ENCODE measurements around the gene TRIM2. TPM values are rescaled to one million over a fixed set of nuclear protein-coding genes. Genes with fewer than 3 reads are reported as not detected.

The TRIM2 gene
- total and polyA plus RNA-seq, 10 of the 15 experiments (the other 5 are each of a cell fraction or from before 2014, with no cell fraction given) = 0.06 to 0.19 (median 0.15) TPM; not detected in 3

DNA sequence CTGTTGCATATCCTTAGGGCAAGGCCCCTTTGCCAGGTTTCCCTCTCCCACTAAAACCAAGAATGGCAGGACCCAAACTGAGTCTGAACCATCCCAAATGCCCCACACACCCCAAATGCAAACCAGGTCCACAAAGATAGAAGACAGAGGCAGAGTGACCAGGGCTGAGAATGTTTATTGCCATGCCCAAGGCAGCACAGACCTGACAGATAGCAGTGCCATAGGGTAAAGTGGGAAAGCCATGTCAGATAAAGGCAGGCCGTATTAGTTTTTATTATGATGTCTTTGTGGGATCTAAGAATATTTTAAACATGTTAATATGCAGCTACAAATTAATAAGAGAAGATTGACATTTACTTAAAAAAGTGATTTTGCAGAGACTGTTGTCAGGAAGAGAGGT lies 110.7 kb downstream of the TRIM2 start:
- H3K4me1 ChIP-seq (ENCODE audit: control insufficient read depth, insufficient read depth, low read length) = no peaks in the 10 kb centered on the region
- ChIA-PET RAD21 (ENCODE audit: unreplicated experiment) (no interaction called here), POLR2A (interaction anchor here (0.6 kb wide), 1 partner anchor 102 kb away, joined by 5 read pairs; no protein-coding TSS in a partner anchor), CTCF (interaction anchor here (1.0 kb wide), 1 partner anchor 231 kb away, joined by 3 read pairs; no protein-coding TSS in a partner anchor), SMC1A (ENCODE audit: uncharacterized antibody, unreplicated experiment) (interaction anchor here (1.2 kb wide), 1 partner anchor 334 kb away, joined by 4 read pairs; no protein-coding TSS in a partner anchor)
- no peaks in the 10 kb centered on the region for H3K27me3 ChIP-seq (replicated peaks in 1 of 2; ENCODE audit: control insufficient read depth in 2 of 2, insufficient read depth in 2 of 2, low read length in 1 of 2)
- BruUV-seq (replicated peaks) = no TSS peak
- in situ Hi-C loops (cut with MboI) (loop anchor here (5.0 kb wide), 1 partner anchor 168 kb away; no protein-coding TSS in a partner anchor), intact Hi-C loops (cut with micrococcal nuclease; ENCODE audit: unreplicated experiment) (loop anchor here (5.0 to 10.0 kb wide), 3 partner anchors 83 to 470 kb away; no protein-coding TSS in a partner anchor)
- no peaks in the 10 kb centered on the region for H4K20me1 ChIP-seq (ENCODE audit: control insufficient read depth, insufficient read depth)
- H3K36me3 ChIP-seq (ENCODE audit: control insufficient read depth in 2 of 2, insufficient read depth in 2 of 2, low read length in 1 of 2) = no peaks in the 10 kb centered on the region
- DNase-seq (ENCODE audit: low read depth, low spot score) (no peak), ATAC-seq (no peak), FAIRE-seq (no peak)
- H3K4me3 ChIP-seq = no peak overlapping the region
- no peak overlapping the region for H3K27ac ChIP-seq (ENCODE audit: control insufficient read depth, insufficient read depth)
- TF ChIP-seq HDAC2 (IDR thresholded peaks at IDR 0.05) (no peak), MYB (IDR thresholded peaks at IDR 0.05; ENCODE audit: borderline replicate concordance, low read depth, low read length) (no peak), CHD1 (IDR thresholded peaks at IDR 0.05; ENCODE audit: low read depth, low read length) (no peak), STAT3 (IDR thresholded peaks at IDR 0.05; ENCODE audit: low read depth, low read length) (no peak), ZNF24 (IDR thresholded peaks at IDR 0.05) (no peak), NR2F1 (conservative IDR thresholded peaks at IDR 0.05) (no peak), ZNF384 (IDR thresholded peaks at IDR 0.05; ENCODE audit: borderline replicate concordance, low read depth, low read length) (no peak), ZZZ3 (IDR thresholded peaks at IDR 0.05; ENCODE audit: control insufficient read depth, insufficient read length, low read depth) (no peak), RELA (IDR thresholded peaks at IDR 0.05; ENCODE audit: borderline replicate concordance, partially characterized antibody) (no peak), MXI1 (IDR thresholded peaks at IDR 0.05; ENCODE audit: low read depth, low read length) (no peak), TAF1 (IDR thresholded peaks at IDR 0.05; ENCODE audit: borderline replicate concordance, low read depth, low read length) (no peak), NFYB (IDR thresholded peaks at IDR 0.05; ENCODE audit: insufficient read depth, low read depth, low read length) (no peak), BACH1 (IDR thresholded peaks at IDR 0.05; ENCODE audit: borderline replicate concordance) (no peak), POLR2AphosphoS2 (IDR thresholded peaks at IDR 0.05; ENCODE audit: low read depth, low read length) (no peak), SMC3 (IDR thresholded peaks at IDR 0.05; ENCODE audit: borderline replicate concordance, low read length) (no peak)
- TF ChIP-seq, protein P1, sequence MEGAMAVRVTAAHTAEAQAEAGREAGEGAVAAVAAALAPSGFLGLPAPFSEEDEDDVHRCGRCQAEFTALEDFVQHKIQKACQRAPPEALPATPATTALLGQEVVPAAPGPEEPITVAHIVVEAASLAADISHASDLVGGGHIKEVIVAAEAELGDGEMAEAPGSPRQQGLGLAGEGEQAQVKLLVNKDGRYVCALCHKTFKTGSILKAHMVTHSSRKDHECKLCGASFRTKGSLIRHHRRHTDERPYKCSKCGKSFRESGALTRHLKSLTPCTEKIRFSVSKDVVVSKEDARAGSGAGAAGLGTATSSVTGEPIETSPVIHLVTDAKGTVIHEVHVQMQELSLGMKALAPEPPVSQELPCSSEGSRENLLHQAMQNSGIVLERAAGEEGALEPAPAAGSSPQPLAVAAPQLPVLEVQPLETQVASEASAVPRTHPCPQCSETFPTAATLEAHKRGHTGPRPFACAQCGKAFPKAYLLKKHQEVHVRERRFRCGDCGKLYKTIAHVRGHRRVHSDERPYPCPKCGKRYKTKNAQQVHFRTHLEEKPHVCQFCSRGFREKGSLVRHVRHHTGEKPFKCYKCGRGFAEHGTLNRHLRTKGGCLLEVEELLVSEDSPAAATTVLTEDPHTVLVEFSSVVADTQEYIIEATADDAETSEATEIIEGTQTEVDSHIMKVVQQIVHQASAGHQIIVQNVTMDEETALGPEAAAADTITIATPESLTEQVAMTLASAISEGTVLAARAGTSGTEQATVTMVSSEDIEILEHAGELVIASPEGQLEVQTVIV (IDR thresholded peaks at IDR 0.05; ENCODE audit: borderline replicate concordance, partially characterized antibody) = no peak
- TF ChIP-seq, protein P2, sequence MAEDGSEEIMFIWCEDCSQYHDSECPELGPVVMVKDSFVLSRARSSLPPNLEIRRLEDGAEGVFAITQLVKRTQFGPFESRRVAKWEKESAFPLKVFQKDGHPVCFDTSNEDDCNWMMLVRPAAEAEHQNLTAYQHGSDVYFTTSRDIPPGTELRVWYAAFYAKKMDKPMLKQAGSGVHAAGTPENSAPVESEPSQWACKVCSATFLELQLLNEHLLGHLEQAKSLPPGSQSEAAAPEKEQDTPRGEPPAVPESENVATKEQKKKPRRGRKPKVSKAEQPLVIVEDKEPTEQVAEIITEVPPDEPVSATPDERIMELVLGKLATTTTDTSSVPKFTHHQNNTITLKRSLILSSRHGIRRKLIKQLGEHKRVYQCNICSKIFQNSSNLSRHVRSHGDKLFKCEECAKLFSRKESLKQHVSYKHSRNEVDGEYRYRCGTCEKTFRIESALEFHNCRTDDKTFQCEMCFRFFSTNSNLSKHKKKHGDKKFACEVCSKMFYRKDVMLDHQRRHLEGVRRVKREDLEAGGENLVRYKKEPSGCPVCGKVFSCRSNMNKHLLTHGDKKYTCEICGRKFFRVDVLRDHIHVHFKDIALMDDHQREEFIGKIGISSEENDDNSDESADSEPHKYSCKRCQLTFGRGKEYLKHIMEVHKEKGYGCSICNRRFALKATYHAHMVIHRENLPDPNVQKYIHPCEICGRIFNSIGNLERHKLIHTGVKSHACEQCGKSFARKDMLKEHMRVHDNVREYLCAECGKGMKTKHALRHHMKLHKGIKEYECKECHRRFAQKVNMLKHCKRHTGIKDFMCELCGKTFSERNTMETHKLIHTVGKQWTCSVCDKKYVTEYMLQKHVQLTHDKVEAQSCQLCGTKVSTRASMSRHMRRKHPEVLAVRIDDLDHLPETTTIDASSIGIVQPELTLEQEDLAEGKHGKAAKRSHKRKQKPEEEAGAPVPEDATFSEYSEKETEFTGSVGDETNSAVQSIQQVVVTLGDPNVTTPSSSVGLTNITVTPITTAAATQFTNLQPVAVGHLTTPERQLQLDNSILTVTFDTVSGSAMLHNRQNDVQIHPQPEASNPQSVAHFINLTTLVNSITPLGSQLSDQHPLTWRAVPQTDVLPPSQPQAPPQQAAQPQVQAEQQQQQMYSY (CRISPR knock-in tag; IDR thresholded peaks at IDR 0.05) = no peak
- TF ChIP-seq, protein P3, sequence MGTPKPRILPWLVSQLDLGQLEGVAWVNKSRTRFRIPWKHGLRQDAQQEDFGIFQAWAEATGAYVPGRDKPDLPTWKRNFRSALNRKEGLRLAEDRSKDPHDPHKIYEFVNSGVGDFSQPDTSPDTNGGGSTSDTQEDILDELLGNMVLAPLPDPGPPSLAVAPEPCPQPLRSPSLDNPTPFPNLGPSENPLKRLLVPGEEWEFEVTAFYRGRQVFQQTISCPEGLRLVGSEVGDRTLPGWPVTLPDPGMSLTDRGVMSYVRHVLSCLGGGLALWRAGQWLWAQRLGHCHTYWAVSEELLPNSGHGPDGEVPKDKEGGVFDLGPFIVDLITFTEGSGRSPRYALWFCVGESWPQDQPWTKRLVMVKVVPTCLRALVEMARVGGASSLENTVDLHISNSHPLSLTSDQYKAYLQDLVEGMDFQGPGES (IDR thresholded peaks at IDR 0.05) = no peak
- H3K9ac ChIP-seq (ENCODE audit: control insufficient read depth, insufficient read depth, low read length) = no peak overlapping the region
- H3K9me3 ChIP-seq (replicated peaks; ENCODE audit: control insufficient read depth, insufficient read depth, low read length) = no peaks in the 10 kb centered on the region
- no peak overlapping the region for H2AFZ ChIP-seq (ENCODE audit: control insufficient read depth, low read depth, low read length)
- H3K79me2 ChIP-seq (ENCODE audit: control insufficient read depth, insufficient read depth, low read length) = no peaks in the 10 kb centered on the region
- WGBS (ENCODE audit: insufficient coverage, insufficient replicate concordance, low lambda C conversion rate, missing lambda C conversion rate) = 92% methylated on average over 1 of the region's 1 CpG
- no peak overlapping the region for H3K4me2 ChIP-seq (ENCODE audit: control insufficient read depth, insufficient read depth)
